Calu3 (cell line): ENCODE data around the gene CCDC148. TPM values are rescaled to one million over a fixed set of nuclear protein-coding genes. Genes with fewer than 3 reads are reported as not detected.

Experiments
- BruUV-seq: library from RNA; stranded (reverse); fragments of 400-500 nt; replicated peaks from 2 replicates; lab custom pipeline; 2021; lab: Mats Ljungman, UMichigan
- CTCF ChIA-PET: fragments of 300-600 bp; sonication (Branson Sonifier 250); formaldehyde crosslinking; loops from one replicate; lab custom pipeline; 2022; ENCODE audit warnings: antibody characterized with exemption; lab: Charles Lee
- DNase-seq: peaks from one replicate; pipeline ENCODE4 v3.0.0; 2022
- H3K27ac Mint-ChIP-seq: one replicate; pipeline ENCODE4 v1.8.0; 2022; ENCODE audit warnings: mixed read lengths; ENCODE audit not compliant: unreplicated experiment
- H3K27me3 Mint-ChIP-seq: one replicate; pipeline ENCODE4 v1.8.0; 2022; ENCODE audit warnings: mixed read lengths; ENCODE audit not compliant: unreplicated experiment
- H3K36me3 Mint-ChIP-seq: one replicate; pipeline ENCODE4 v1.8.0; 2022; ENCODE audit warnings: mild to moderate bottlenecking, moderate library complexity, mixed read lengths; ENCODE audit not compliant: insufficient read depth, unreplicated experiment
- H3K4me1 Mint-ChIP-seq: one replicate; pipeline ENCODE4 v1.8.0; 2022; ENCODE audit warnings: mild to moderate bottlenecking, low read depth, mixed read lengths; ENCODE audit not compliant: unreplicated experiment
- H3K4me3 Mint-ChIP-seq: one replicate; pipeline ENCODE4 v1.8.0; 2022; ENCODE audit warnings: mild to moderate bottlenecking, low read depth, moderate library complexity, mixed read lengths; ENCODE audit not compliant: unreplicated experiment
- H3K9me3 Mint-ChIP-seq: one replicate; pipeline ENCODE4 v1.8.0; 2022; ENCODE audit warnings: low read depth, mixed read lengths; ENCODE audit not compliant: unreplicated experiment
- intact Hi-C: fragments of 100-400 bp; cut with micrococcal nuclease; formaldehyde crosslinking; loops from one replicate; pipeline ENCODE4 v1.10.0; 2022; ENCODE audit not compliant: unreplicated experiment
- total RNA-seq: library from RNA; stranded (reverse); gene quantifications from 2 replicates; pipeline ENCODE4 v1.2.3, GENCODE V29; 2022
- TF ChIP-seq, protein P1 (sequence below): fragments of 200-600 bp; IDR thresholded peaks from one replicate; pipeline ENCODE4 v1.8.0; 2022; ENCODE audit warnings: antibody characterized with exemption; ENCODE audit not compliant: unreplicated experiment

Gene CCDC148
- total RNA-seq, 1 experiment from 2014 or later: 5.1 TPM

DNA sequence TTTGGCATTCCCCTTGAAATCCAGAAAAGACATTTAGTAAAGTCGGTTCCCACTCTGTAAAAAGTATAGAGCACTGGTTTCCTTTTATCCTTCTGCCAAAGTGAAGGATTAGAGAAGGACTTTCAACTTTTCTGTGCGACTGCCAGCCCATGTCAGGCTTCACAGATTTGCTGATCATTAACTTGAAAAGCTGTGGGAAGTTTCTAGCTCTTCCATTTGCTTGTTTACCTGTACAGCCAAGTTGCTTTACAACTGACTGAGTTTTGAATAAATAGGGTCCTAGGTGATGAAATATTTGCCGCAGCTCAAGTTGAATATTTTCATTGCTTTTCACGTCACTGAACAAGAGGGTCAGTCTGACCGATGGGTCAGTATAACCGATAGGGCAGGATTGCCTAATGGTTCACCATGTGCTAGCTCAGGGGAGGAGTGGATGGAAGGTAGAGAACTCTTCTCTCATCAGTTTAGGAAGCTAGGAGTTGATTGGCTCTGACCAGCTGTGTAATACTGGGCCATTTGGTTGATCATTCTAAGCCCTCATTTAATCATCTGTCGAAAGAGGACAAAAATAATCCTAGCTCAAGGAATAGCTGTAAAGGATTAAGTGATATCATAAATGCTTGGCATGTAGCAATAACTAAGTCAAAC lies 324.5 kb downstream of the CCDC148 start:
- peaks cover 15% of the 10 kb centered on the region for H3K36me3 Mint-ChIP-seq
- peaks cover 69% of the 10 kb centered on the region for H3K4me1 Mint-ChIP-seq
- H3K27me3 Mint-ChIP-seq: no peaks in the 10 kb centered on the region
- peak overlapping the region; percentile 38 for H3K4me3 Mint-ChIP-seq
- peak overlapping the region; percentile 93 for H3K27ac Mint-ChIP-seq
- CTCF ChIA-PET: interaction anchor here (1.2 to 3.4 kb wide), 5 partner anchors 12 to 593 kb away, joined by 3 to 14 read pairs (median 4); no protein-coding TSS in a partner anchor
- intact Hi-C loops: loop anchor here (5.0 kb wide), 1 partner anchor 325 kb away; the partner anchor contains the start of genes CCDC148 and PKP4
- DNase-seq: no peak
- no TSS peak for BruUV-seq
- TF ChIP-seq, protein P1, sequence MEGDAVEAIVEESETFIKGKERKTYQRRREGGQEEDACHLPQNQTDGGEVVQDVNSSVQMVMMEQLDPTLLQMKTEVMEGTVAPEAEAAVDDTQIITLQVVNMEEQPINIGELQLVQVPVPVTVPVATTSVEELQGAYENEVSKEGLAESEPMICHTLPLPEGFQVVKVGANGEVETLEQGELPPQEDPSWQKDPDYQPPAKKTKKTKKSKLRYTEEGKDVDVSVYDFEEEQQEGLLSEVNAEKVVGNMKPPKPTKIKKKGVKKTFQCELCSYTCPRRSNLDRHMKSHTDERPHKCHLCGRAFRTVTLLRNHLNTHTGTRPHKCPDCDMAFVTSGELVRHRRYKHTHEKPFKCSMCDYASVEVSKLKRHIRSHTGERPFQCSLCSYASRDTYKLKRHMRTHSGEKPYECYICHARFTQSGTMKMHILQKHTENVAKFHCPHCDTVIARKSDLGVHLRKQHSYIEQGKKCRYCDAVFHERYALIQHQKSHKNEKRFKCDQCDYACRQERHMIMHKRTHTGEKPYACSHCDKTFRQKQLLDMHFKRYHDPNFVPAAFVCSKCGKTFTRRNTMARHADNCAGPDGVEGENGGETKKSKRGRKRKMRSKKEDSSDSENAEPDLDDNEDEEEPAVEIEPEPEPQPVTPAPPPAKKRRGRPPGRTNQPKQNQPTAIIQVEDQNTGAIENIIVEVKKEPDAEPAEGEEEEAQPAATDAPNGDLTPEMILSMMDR: no peak
- peaks cover 5% of the 10 kb centered on the region for H3K9me3 Mint-ChIP-seq

- Mint-ChIP-seq H3K27ac (peak overlapping the region; percentile 93), H3K4me3 (peak overlapping the region; percentile 38), H3K36me3 (peaks cover 15% of the 10 kb centered on the region), H3K9me3 (peaks cover 5% of the 10 kb centered on the region), H3K4me1 (peaks cover 74% of the 10 kb centered on the region), H3K27me3 (no peaks in the 10 kb centered on the region)
- intact Hi-C loops: loop anchor here (5.0 kb wide), 1 partner anchor 326 kb away; the partner anchor contains the start of genes CCDC148 and PKP4
- no TSS peak for BruUV-seq
- TF ChIP-seq, protein P1: no peak
- DNase-seq: no peak
- CTCF ChIA-PET: interaction anchor here (1.2 to 3.4 kb wide), 5 partner anchors 11 to 593 kb away, joined by 3 to 14 read pairs (median 4); no protein-coding TSS in a partner anchor
Observed at GRCh38 chr2:158131483-158131912, 325.1 kb downstream of the CCDC148 start.

GRCh38 chr2:158130832-158131473 lies 325.6 kb downstream of the CCDC148 start:
- Mint-ChIP-seq H3K4me1 (peaks cover 79% of the 10 kb centered on the region), H3K27ac (peak overlapping the region; percentile 93), H3K9me3 (peaks cover 5% of the 10 kb centered on the region), H3K27me3 (no peaks in the 10 kb centered on the region), H3K36me3 (peaks cover 15% of the 10 kb centered on the region), H3K4me3 (peak overlapping the region; percentile 38)
- CTCF ChIA-PET: interaction anchor here (0.6 to 3.4 kb wide), 6 partner anchors 11 to 630 kb away, joined by 3 to 14 read pairs (median 4); no protein-coding TSS in a partner anchor
- TF ChIP-seq, protein P1: no peak
- intact Hi-C loops: loop anchor here (5.0 kb wide), 1 partner anchor 326 kb away; the partner anchor contains the start of genes CCDC148 and PKP4
- DNase-seq: peak; percentile 65
- no TSS peak for BruUV-seq

DNA sequence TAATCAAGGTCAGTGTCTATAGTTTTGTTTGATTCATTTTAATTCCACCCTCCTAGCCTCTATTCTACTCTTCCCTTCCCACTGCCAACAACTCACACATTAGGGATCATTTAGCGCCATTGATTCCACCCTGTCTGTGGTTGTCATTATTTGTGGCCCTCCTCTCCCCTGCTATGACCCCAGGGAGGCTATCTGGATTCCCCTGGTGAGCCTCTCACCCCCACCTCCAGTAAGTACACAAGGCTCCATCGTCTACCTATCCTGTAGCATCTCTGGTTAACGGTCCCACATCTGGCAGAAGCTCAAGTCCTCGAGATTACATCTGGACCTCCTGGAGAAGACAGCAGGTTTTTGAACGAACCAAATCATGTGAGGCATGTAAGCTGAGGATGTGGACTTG lies 327.5 kb downstream of the CCDC148 start:
- Mint-ChIP-seq H3K27me3 (no peaks in the 10 kb centered on the region), H3K9me3 (peaks cover 10% of the 10 kb centered on the region), H3K27ac (peak overlapping the region; percentile 93), H3K36me3 (peaks cover 15% of the 10 kb centered on the region), H3K4me3 (no peak overlapping the region), H3K4me1 (peaks cover 89% of the 10 kb centered on the region)
- DNase-seq: no peak
- intact Hi-C loops: no loop called here
- TF ChIP-seq, protein P1: no peak
- CTCF ChIA-PET: interaction anchor here (1.0 kb wide), 1 partner anchor 95 kb away, joined by 3 read pairs; no protein-coding TSS in a partner anchor
- BruUV-seq: no TSS peak
